OCI-LY1 (cell line): ENCODE data around the gene SLC38A7.

Source experiments
- H2AFZ ChIP-seq: fragments of 200-600 bp; sonication (generic), shearing (Covaris generic); 2 replicates; pipeline ENCODE4 v1.6.0; 2014; ENCODE audit warnings: antibody characterized with exemption, mild to moderate bottlenecking, low read length
- H3F3A ChIP-seq: fragments of 200-600 bp; sonication (generic), shearing (Covaris generic); 2 replicates; pipeline ENCODE4 v1.6.0; 2014; ENCODE audit warnings: mild to moderate bottlenecking, antibody characterized with exemption, low read length, moderate library complexity; ENCODE audit not compliant: insufficient read depth
- H3K27ac ChIP-seq: fragments of 200-600 bp; sonication (generic); 2 replicates; pipeline ENCODE4 v1.5.1; 2014; ENCODE audit warnings: low read length, mixed run types, mild to moderate bottlenecking, low read depth; ENCODE audit not compliant: poor library complexity, severe bottlenecking
- H3K27me3 ChIP-seq: fragments of 200-600 bp; sonication (generic); 2 replicates; pipeline ENCODE4 v1.6.0; 2014; ENCODE audit warnings: antibody characterized with exemption, mild to moderate bottlenecking, low read length, moderate library complexity; ENCODE audit not compliant: insufficient read depth
- H3K36me3 ChIP-seq: fragments of 200-600 bp; sonication (generic); 2 replicates; pipeline ENCODE4 v1.6.1; 2014; ENCODE audit warnings: mild to moderate bottlenecking, antibody characterized with exemption, low read length, moderate library complexity, mixed read lengths; ENCODE audit not compliant: insufficient read depth
- H3K4me1 ChIP-seq: fragments of 200-600 bp; sonication (generic); 2 replicates; pipeline ENCODE4 v1.5.1; 2014; ENCODE audit warnings: mild to moderate bottlenecking, low read length, moderate library complexity; ENCODE audit not compliant: insufficient read depth, severe bottlenecking
- H3K4me2 ChIP-seq: fragments of 200-600 bp; sonication (generic), shearing (Covaris generic); 2 replicates; pipeline ENCODE4 v1.6.1; 2014; ENCODE audit warnings: low read length
- H3K4me3 ChIP-seq: fragments of 200-600 bp; sonication (generic); 2 replicates; pipeline ENCODE4 v1.5.1; 2014; ENCODE audit warnings: low read length, low read depth, mild to moderate bottlenecking, mixed read lengths; ENCODE audit not compliant: poor library complexity, severe bottlenecking
- H3K79me2 ChIP-seq: fragments of 200-600 bp; shearing (Covaris generic); 2 replicates; pipeline ENCODE4 v1.6.1; 2016; ENCODE audit warnings: mixed run types, low read length, mixed read lengths; ENCODE audit not compliant: insufficient read depth
- H3K9ac ChIP-seq: fragments of 200-600 bp; sonication (generic), shearing (Covaris generic); 2 replicates; pipeline ENCODE4 v1.6.1; 2014; ENCODE audit warnings: mild to moderate bottlenecking, low read length, mixed read lengths
- H3K9me2 ChIP-seq: fragments of 200-600 bp; sonication (generic), shearing (Covaris generic); 2 replicates; pipeline ENCODE4 v1.6.1; 2014; ENCODE audit warnings: low read depth, mild to moderate bottlenecking, low read length, mixed read lengths
- H3K9me3 ChIP-seq: fragments of 200-600 bp; shearing (Covaris generic); 2 replicates; pipeline ENCODE4 v1.6.1; 2014; ENCODE audit warnings: low read length, mixed read lengths
- H4K20me1 ChIP-seq: fragments of 200-600 bp; sonication (generic), shearing (Covaris generic); 2 replicates; pipeline ENCODE4 v1.6.0; 2016; ENCODE audit warnings: mild to moderate bottlenecking, low read length; ENCODE audit not compliant: insufficient read depth
- EZH2 ChIP-seq: fragments of 200-600 bp; sonication (generic), shearing (Covaris generic); IDR thresholded peaks from 2 replicates; pipeline ENCODE4 v1.8.0; 2017; ENCODE audit warnings: borderline replicate concordance, mixed run types, mild to moderate bottlenecking, antibody characterized with exemption, low read length, moderate library complexity, mixed read lengths
- TF ChIP-seq, protein P1 (sequence below): fragments of 200-600 bp; sonication (generic), shearing (Covaris generic); IDR thresholded peaks from 2 replicates; pipeline ENCODE4 v1.5.1; 2017; ENCODE audit warnings: mild to moderate bottlenecking, antibody characterized with exemption, low read length, moderate library complexity, mixed read lengths

The SLC38A7 gene

DNA sequence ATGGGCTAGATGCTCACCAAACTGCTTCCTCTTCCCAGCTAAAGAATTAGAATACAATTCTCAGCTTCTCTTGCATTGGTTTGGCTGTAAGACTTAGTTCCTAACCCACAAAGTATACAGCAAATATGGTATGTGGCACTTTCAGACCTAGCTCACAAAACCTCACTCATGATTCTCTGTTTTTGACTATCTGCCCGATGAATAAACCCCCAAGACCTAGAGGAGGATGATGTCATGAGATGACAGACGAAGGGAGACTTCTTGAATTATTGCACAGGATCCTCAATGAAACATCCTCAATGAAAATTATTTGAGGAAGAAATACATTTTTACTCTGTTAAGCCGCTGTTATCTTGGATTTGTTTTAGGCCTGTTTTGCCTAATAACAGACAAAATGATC, 69.3 kb downstream of the SLC38A7 start:
- peaks cover 72% of the 10 kb centered on the region for H3K36me3 ChIP-seq
- H2AFZ ChIP-seq: no peak overlapping the region
- H3K79me2 ChIP-seq: peaks cover 97% of the 10 kb centered on the region
- H3K27ac ChIP-seq: no peak overlapping the region
- H3K9me2 ChIP-seq: no peaks in the 10 kb centered on the region
- H4K20me1 ChIP-seq: peaks cover 4% of the 10 kb centered on the region; the same call in 1 of the 2 replicates
- H3F3A ChIP-seq: no peaks in the 10 kb centered on the region
- TF ChIP-seq EZH2: no peak
- TF ChIP-seq, protein P1, sequence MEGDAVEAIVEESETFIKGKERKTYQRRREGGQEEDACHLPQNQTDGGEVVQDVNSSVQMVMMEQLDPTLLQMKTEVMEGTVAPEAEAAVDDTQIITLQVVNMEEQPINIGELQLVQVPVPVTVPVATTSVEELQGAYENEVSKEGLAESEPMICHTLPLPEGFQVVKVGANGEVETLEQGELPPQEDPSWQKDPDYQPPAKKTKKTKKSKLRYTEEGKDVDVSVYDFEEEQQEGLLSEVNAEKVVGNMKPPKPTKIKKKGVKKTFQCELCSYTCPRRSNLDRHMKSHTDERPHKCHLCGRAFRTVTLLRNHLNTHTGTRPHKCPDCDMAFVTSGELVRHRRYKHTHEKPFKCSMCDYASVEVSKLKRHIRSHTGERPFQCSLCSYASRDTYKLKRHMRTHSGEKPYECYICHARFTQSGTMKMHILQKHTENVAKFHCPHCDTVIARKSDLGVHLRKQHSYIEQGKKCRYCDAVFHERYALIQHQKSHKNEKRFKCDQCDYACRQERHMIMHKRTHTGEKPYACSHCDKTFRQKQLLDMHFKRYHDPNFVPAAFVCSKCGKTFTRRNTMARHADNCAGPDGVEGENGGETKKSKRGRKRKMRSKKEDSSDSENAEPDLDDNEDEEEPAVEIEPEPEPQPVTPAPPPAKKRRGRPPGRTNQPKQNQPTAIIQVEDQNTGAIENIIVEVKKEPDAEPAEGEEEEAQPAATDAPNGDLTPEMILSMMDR: no peak
- H3K4me3 ChIP-seq: no peak overlapping the region
- H3K4me2 ChIP-seq: no peak overlapping the region
- no peaks in the 10 kb centered on the region for H3K4me1 ChIP-seq
- no peaks in the 10 kb centered on the region for H3K9me3 ChIP-seq
- no peaks in the 10 kb centered on the region for H3K27me3 ChIP-seq
- no peak overlapping the region for H3K9ac ChIP-seq
